ENCODE results near the gene ESYT2.

The ESYT2 gene

DNA sequence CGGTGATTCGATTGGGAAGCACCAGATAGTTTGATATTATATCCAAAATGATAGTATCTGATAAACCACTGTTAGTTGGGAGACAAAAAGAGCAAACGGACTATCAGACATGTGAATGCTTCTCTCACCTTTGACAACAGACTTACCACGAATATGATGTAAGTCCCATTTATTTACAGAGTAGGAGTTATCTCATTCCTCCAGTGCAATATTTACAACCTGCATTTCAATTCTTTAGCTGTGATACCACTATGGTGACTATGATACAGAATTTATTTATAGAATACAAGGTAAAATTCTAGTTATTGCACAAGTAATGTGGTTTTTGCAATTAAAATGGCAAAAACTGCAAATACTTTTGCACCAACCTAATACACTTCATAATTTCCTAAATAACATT, 61.6 kb downstream of the ESYT2 start:
- no peak for DNase-seq (ENCODE audit: low read depth)

DNA sequence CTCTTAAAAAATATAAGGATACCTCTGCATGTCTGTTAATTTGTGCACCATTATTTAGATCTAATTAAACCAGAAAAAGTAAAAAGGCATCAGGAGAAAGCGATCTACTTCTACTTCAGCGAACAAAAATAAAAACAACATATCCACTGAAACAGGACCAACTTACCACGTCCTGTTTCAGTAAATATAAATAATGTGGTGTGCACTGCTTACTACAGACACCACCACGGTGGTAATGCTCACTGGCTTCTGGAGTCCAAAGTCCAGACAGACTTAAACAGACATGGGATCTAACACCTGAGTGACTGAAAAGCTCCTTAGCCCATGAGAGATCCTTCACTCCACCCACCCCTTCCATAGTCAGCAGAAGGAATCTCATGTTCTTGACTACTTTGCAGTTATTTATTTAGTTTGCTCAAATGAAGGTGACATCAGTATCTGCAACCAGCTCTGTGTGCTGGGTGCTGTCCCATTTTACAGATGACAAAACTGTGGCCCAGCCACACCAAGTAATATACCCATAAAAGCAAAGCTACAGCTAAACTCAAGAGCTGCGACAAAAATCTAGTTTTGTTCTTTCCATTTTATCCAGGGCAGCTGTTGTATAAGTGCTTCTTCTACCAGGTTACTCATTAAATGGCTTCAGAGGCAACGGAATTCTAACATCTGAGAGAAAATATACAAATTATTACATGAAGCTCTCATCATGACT, 62.6 kb downstream of the ESYT2 start:
- DNase-seq (ENCODE audit: low read depth): no peak

DNA sequence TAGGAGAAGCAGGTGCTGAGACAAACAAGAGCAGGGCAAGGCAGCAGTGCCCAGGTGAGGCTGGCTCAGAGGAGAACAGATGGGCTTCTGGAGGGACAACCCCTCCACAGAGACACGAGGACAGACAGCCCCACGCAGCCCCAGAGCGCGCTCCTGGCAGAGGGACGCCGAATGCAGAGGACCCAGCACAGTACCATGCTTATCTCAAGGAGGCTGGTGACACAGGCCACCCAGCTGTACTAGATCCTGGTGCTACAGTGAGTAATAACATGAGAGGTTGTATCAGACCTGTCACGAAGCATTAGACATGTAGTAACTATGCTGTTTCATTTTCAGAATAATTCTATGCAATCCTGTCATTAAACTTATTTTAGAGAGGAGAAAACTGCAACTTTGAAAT, 64.3 kb downstream of the ESYT2 start:
- no peak for DNase-seq (ENCODE audit: low read depth)

DNA sequence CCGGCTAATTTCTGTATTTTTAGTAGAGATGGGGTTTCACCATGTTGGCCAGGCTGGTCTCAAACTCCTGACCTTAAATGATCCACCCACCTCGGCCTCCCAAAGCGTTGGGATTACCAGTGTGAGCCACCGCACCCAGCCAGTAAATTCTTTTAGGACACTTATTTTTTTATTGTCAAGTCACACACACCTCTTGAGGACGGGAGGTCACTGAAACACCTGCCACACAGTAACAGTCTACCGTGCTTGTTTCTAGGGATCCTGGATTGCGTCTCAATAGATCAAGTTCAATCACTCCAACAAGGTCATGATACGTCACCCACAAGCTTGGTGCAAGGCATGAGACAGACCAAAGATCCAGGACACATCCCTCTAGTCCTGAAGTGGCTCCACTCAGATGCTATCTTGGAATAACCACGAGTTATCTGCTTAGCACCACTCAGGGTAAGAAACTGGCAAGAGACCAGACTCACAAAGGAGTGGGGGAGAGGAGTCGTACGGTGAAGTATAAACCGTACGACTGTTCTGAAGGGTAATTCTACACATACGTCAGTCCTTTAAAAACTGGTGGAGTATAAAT, 65.8 kb downstream of the ESYT2 start:
- no peak for DNase-seq (ENCODE audit: low read depth)

DNA sequence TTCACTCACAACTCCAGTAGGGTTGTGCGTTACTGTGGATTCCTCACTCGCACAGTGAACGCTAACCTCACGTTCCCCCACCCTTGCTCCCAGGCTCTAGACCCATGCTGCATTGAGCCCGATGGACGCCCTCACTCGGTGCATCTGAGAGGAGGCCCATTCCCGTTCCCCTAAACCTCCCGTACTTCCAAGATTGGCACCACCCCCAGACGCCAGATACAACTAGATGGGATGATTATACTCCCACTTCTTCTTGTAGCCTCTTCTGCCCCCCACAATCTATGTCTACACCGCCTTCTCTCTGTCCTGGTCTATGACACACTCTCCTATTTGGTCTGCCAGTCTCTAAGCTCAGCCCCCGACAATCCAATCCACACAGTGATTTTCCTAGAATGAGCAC, 67.4 kb downstream of the ESYT2 start:
- no peak for DNase-seq (ENCODE audit: low read depth)

DNA sequence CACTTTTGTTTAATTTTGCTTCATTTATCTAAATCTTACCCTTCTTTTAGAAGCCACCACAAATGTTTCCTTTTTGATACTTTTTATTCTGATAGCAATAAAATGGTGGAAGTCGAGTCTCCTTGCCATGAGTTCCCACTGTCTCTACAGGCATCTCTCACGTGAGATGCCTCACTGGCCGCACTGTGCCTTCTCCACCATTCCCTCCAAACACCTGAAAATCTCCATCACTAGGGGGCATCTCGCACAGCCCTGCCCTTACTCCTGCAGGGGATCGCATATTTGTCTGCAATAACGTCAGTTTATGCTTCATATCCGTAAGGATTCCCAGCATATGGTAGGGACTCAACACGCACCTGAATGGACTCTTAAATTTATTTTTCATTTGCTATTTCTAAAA, 68.4 kb downstream of the ESYT2 start:
- no peak for DNase-seq (ENCODE audit: low read depth)

DNA sequence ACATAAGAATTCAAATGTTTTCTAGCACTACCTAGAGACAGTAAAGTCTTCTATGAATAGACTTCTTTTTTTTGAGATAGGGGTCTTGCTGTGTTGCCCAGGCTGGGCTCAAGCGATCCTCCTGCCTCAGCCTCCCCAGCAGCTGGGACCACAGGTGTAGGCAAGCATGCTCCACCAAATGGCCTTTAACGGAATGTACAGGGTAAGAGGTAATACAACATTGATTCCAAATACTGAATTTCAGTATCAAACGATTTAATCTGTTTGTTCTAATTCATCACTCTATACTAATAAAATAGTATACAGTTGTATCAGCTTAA, 68.9 kb downstream of the ESYT2 start:
- DNase-seq (ENCODE audit: low read depth): no peak

DNA sequence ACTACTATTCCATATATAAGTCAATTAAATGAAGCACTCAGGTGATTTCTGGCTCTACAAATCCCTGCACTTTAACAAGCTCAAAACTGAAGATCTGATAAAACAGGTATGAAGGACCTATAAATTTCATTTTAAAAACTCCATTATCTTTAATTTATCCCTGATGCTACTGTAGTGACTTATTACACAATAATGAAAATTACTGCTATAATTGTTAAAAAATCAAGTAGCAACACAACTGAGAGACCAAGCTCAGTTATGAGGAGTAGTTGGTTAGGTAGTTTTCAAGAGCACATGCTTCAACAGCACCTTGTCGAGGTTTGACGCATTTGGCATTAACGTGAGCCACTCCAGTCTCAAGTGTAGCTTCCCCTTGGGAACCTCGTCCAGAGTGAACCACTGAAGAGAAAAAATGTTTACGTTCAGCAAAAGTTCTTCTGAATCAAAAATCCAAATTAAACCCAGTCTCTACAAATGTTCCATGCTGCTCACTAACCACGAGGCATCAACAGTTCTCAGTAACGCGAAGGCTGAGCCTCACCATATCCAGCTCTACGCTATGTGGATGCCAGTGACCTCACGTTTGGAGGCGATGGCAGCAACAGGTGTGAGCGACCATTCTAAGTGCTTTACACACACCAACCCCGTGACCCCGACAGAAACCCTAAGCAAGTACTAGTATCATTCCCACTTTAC, 69.4 kb downstream of the ESYT2 start:
- DNase-seq (ENCODE audit: low read depth): no peak

DNA sequence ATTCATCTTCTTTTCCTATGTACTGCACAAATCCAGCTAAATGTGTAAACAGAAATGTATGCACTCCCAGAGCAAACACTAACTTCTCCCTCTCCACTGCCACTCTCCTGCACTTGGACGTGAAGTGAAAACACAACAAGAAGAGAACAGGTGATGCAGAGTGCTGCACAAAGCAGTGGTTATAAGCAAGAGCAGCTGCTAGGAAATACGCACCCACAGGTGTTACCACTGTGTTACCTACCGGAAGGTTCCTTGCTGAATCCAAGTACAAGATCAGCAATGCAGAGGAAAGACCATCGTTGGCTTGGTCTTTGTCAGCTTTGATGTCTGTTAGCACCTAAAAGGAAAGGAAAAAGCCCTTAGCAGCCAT, 70.1 kb downstream of the ESYT2 start:
- no peak for DNase-seq (ENCODE audit: low read depth)

DNA sequence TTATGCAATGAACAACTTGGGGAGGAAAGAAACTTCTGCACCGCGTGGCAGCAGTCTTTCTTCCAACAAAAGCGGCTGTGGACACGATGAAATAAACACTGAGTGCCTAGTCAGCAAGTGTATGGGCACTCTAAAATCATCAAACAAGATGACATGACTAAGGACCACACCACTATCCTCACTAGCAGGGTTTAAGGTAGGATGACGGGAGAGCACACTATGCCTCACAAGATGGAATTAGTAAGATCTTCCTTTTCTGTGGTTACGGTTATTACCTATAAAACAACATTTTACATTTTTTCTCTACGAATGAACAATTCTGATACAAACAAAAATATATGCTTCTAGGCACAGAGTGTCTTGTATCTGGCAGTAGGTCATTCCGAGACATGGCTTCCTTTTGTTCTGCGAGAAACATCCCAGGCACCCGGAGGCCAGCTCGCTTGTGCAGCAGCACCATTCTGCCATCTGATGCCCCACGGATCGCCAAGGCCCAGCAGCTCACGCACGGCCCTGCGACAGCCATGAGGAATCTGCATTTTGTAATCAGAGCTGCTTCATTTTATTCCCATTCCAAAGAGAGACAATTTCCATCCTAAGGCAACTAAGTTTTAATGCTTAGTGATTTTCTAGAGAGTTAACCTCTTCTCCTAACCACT, 70.6 kb downstream of the ESYT2 start:
- DNase-seq (ENCODE audit: low read depth): no peak

DNA sequence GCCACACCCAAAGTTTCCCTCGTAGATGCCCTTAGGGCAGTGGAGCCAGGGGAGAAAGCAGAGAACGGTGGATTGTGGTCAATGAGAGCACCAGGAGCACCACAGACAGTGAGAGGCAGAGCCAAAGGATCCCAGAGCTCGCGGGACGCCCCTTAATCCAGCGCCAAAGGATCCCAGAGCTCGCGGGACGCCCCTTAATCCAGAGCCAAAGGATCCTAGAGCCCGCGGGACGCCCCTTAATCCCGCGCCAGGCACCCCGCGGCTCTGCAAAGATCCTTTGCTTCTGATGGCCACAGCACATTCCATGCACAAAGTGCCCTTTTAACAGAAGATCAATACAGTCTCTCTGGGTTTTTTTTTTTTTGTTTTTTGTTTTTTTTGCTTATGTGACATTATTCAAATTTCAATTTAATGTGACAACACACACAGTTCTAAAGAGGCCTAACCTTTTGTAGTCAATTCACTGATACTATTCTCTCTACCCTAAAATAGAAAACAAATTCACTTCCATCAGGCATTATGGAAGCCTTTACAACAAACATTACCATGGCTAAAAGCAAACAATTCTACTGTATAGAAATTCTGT, 71.8 kb downstream of the ESYT2 start:
- no peak for DNase-seq (ENCODE audit: low read depth)

DNA sequence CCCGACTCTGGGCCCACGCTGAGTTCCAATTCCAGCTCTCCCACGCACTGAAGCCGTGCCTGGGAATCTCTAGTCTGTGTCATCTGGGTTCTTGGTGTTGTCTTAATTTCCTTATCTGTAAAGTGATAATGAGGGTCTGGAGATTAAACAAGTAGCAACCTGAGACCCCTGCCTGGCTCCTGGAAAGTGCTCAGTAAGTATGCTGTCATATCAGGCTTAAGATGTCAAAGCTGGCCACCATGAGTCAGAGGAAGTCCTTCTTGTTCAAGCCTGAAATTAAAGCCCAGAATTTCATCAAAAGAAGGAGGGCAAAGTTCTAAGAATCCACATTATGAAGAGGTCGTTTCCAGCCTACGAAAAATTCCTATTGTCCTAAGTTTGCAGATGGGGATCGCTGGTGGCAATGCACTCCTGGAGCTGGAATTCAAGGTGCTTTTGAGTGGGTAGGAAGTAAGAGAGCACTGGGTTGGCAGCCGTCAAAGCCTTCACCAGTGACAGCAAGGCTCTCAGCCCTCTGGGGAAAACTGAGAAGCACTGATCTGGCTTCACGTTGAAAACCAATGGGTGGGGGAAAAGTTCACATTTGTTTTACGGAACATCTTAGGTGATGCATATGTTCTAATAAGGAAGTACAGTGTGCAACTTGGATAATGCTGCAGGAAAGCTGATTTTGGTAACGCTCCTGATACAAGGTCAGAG, 74.4 kb downstream of the ESYT2 start:
- DNase-seq (ENCODE audit: low read depth): no peak

DNA sequence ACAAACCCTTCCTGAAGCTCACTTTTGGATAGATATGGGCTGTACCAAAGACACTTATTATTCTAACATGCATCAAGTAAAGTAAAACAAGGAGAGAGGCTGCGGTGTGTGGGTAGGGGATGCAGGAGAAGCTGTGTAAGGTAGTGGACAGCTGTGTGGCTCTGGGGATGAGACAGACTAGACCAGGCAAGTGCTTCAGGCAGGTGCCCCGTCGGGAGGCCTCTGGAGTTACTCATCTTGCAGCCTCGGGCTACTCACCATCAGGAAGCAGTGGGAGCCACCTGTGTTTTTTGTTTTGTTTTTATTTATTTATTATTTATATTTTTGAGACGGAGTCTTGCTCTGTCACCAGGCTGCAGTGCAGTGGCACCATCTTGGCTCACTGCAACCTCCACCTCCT, 75.4 kb downstream of the ESYT2 start:
- no peak for DNase-seq (ENCODE audit: low read depth)

DNA sequence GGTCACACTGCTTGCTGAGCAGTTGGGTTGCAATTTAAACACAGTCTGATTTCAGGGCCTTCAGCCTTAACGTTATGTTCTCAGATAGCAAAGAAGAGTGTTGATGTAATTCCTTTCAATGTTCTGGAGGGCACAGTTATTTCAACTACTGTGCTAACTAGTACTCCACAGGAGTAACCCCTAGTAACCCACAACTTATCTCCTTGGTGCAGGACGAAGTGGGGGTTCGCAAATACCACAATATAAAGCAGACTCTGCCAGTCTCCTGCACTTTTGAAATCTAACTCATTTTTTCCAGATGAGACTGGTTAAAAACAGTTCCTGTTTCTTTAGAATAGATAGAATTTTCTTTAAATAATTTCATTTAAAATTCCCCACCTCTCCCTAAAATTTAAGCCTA, 77.6 kb downstream of the ESYT2 start:
- DNase-seq (ENCODE audit: low read depth): no peak

DNA sequence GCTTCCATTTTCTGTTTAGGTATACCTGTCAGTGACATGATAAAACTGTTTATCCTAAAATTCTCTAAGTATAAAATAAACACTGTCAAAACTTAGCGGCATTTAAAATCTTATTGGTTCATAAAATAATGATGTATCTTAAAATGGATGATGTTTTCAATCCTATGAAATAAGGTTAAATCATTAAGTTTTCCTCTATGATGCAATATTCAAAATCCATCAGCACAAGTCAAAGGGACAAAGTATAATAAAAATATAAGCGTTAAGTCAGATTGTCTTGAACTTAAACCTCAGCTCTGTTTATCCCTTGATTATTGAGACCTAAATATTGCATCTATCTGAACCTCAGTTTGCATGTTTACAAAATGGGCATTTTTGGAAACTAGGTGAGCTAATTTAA, 78.1 kb downstream of the ESYT2 start:
- DNase-seq (ENCODE audit: low read depth): no peak

DNA sequence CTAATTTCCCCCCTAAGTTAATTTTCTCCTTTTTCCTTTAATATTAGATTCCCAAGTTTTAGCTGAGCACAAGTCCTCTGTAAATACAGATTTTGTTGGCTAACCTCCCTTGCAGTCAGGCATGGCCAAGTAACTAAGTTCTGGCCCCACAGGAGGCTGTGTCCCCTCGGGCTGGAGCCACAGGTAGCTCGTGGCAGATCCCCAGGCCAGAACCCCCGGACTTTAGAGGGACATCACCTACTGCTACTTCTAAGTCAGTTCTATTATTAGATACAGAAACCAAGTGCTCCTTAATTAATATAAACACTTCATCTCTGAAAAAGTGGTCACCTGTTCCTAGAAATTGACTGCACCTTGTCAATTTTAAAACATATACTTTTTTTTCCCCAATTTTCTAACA, 78.6 kb downstream of the ESYT2 start:
- DNase-seq (ENCODE audit: low read depth): no peak

DNA sequence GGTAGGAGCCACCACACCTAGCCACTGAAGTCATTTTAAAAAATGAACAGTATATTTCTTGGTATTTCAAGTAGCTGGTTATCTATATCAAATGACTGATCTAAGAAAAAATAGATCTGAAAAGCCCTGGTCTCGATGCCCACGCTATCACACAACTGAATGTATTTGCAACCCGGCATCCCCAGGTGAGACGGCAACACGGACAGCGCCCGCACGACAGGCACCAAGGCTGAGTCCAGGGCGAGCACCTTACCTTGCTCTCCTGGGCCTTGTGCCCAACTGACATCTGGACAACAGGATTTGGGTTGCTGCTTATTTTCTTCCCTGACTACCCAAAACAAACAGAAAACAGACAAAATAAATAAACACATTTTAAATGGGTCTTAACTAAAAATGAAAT, 79.9 kb downstream of the ESYT2 start:
- DNase-seq (ENCODE audit: low read depth): no peak

DNA sequence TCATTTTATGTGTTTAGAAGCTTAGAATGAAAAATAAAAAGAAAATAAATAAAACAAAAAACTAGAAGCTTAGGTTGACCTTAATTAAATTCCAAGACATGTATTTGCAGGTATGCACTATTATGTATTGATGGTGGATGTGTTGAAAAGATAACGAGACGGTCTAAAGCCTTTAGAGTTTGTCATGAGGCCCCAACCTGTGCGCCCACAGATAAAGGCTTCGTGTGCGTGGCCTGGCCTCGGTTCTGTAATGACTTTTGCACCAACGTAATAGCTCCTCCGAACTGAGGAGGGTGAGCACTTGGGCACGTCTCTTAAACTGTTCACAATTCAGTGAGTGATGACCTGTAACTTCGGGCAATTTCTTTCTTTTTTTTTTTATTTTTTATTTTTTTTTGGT, 81.0 kb downstream of the ESYT2 start:
- DNase-seq (ENCODE audit: low read depth): no peak

DNA sequence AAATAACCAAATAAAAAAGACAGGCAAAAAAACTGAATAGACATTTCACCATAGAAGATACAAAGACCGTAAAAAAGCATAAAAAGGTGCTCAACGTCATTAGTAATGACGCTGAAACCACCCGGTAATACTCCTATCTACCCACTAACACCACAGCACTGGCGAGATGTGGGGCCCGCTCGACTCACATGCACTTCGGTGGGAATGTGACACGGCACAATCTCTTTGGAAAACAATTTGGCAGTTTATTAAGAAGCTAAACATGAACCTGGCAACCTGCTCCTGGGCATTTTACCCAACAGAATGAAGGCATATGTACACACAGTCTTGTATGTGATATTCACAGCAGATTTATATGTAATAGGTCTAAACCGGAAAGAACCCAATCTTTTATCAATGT, 81.9 kb downstream of the ESYT2 start:
- no peak for DNase-seq (ENCODE audit: low read depth)

DNA sequence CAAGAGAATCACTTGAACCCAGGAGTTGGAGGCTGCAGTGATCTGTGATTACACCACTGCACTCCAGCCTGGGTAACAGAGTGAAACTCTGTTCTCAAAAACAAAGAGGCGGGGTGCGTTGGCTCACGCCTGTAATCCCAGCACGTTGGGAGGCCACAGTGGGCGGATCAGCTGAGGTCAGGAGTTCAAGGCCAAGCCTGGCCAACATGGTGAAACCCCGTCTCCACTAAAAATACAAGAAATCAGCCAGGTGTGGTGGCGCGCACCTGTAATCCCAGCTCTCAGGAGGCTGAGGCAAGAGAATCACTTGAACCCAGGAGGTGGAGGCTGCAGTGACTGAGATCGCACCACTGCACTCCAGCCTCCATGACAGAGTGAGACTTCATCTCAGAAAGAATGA, 82.4 kb downstream of the ESYT2 start:
- no peak for DNase-seq (ENCODE audit: low read depth)

DNA sequence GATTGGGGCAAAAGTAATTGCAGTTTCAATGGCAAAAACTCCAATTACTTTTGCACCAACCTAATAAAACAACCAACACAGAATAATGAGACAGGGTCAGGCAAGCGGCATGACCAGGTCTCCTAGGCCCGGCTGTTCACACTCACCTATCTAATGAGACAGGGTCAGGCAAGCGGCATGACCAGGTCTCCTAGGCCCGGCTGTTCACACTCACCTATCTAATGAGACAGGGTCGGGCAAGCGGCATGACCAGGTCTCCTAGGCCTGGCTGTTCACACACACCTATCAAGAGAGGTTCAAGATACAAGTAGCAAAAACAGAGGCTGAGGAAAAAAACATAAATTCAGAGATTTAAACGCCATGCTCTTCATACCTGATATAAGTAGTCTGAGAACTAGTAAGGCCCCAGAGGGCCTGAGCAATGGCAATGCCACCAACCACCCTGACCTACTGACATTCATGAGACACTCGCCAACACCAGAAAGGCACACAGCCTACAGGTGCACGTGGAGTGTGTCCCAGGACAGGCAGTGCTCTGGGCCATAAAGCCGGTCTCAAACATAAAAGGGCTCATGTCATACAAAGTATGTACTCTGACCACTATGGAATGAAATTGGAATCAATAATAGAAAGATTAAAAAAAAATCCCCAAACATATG, 84.1 kb downstream of the ESYT2 start:
- DNase-seq (ENCODE audit: low read depth): no peak

DNA sequence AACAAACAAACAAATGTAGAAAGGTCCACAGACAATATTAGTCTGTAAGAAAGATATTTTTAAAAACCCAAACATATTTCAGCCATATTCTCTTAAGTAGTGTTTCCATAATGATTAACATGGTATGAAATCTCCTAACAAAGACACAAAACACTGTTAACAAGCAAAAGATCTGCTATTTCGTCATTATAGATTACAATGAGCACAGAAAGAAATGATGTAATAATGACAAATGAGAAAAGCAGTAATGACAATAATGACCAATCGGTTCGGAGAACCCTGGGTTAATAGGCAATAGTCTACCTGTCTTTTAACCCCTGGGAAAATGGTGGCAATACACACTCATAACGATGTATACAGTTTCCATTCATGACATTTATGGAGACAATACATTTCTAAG, 85.2 kb downstream of the ESYT2 start:
- DNase-seq (ENCODE audit: low read depth): no peak
